ENCODE measurements around the gene GPR157.
"Not testable (repeated sequence)": the region's sequence is repeated elsewhere in the genome, so short reads cannot be mapped to it uniquely, and the experiment has no call there.

Gene GPR157

GRCh38 chr1:9145714-9146113, 16.8 kb upstream of the GPR157 start:
- DNase-seq, result no peak

- DNase-seq, result no peak
Measured at GRCh38 chr1:9145021-9145668, 16.2 kb upstream of the GPR157 start.

- not testable (repeated sequence) for DNase-seq
Measured at GRCh38 chr1:9144494-9144893, 15.6 kb upstream of the GPR157 start.

- no peak for DNase-seq
Measured at GRCh38 chr1:9143250-9143649, 14.3 kb upstream of the GPR157 start.

- DNase-seq, result no peak
Measured at GRCh38 chr1:9139930-9140329, 11.0 kb upstream of the GPR157 start.

GRCh38 chr1:9136932-9137331, 8.0 kb upstream of the GPR157 start:
- no peak for DNase-seq

- no peak for DNase-seq
Measured at GRCh38 chr1:9135073-9135836, 6.4 kb upstream of the GPR157 start.

- no peak for DNase-seq
Measured at GRCh38 chr1:9133870-9134585, 5.1 kb upstream of the GPR157 start.

- DNase-seq, result no peak
Measured at GRCh38 chr1:9129266-9130041, 552 bp upstream of the GPR157 start.

- no peak for DNase-seq
Measured at GRCh38 chr1:9128166-9128519, 759 bp downstream of the GPR157 start.

GRCh38 chr1:9127395-9128165, 1.3 kb downstream of the GPR157 start:
- DNase-seq, result no peak

- DNase-seq, result no peak
Measured at GRCh38 chr1:9126511-9126910, 2.4 kb downstream of the GPR157 start.

- DNase-seq, result not testable (repeated sequence)
Measured at GRCh38 chr1:9125847-9126246, 3.1 kb downstream of the GPR157 start.

GRCh38 chr1:9125325-9125724, 3.6 kb downstream of the GPR157 start:
- no peak for DNase-seq

GRCh38 chr1:9124389-9124788, 4.5 kb downstream of the GPR157 start:
- not testable (repeated sequence) for DNase-seq

GRCh38 chr1:9123665-9124064, 5.2 kb downstream of the GPR157 start:
- DNase-seq, result not testable (repeated sequence)

GRCh38 chr1:9121496-9122409, 7.1 kb downstream of the GPR157 start:
- DNase-seq, result no peak

- no peak for DNase-seq
Measured at GRCh38 chr1:9120312-9120958, 8.5 kb downstream of the GPR157 start.

- DNase-seq, result no peak
Measured at GRCh38 chr1:9119745-9120144, 9.2 kb downstream of the GPR157 start.

GRCh38 chr1:9118186-9118585, 10.7 kb downstream of the GPR157 start:
- no peak for DNase-seq

Data from GOT3 (cell line).